ENCODE data around the gene SFT2D2. TPM values are rescaled to one million over a fixed set of nuclear protein-coding genes. Genes with fewer than 3 reads are reported as not detected.

Gene SFT2D2
- total RNA-seq, 2 donors from 2014 or later: 32.5 to 34.3 TPM

DNA sequence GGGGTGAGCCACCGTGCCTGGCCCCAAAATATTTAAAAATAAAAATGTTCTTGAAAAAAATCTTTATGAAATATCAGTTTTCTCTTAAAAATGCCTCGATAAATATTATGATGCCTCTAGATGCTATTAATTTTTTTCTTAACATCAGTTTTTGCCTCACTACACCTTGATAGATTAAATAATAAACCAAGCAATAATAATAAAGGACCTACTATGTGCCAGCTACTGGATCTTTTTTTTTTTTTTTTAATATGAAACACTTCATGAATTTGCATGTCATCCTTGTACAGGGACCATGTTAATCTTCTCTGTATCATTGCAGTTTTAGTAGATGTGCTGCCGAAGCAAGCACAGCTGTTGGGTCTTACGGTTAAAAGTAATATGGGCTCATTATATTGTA, 37.3 kb downstream of the SFT2D2 start:
- no peak overlapping the region for H3K27ac ChIP-seq (ENCODE audit: low read depth, low read length)
- TF ChIP-seq, protein P1, sequence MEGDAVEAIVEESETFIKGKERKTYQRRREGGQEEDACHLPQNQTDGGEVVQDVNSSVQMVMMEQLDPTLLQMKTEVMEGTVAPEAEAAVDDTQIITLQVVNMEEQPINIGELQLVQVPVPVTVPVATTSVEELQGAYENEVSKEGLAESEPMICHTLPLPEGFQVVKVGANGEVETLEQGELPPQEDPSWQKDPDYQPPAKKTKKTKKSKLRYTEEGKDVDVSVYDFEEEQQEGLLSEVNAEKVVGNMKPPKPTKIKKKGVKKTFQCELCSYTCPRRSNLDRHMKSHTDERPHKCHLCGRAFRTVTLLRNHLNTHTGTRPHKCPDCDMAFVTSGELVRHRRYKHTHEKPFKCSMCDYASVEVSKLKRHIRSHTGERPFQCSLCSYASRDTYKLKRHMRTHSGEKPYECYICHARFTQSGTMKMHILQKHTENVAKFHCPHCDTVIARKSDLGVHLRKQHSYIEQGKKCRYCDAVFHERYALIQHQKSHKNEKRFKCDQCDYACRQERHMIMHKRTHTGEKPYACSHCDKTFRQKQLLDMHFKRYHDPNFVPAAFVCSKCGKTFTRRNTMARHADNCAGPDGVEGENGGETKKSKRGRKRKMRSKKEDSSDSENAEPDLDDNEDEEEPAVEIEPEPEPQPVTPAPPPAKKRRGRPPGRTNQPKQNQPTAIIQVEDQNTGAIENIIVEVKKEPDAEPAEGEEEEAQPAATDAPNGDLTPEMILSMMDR (conservative IDR thresholded peaks at IDR 0.05): no peak
- H3K9me3 ChIP-seq (ENCODE audit: control insufficient read depth, low read length): peaks cover 7% of the 10 kb centered on the region
- H3K9me3 Mint-ChIP-seq: peaks cover 1% of the 10 kb centered on the region
- H3K36me3 Mint-ChIP-seq (ENCODE audit: low read depth): peaks cover 31% of the 10 kb centered on the region
- H3K27me3 ChIP-seq (ENCODE audit: control insufficient read depth, insufficient read depth, low read length, poor library complexity, severe bottlenecking): no peaks in the 10 kb centered on the region
- H3K4me3 Mint-ChIP-seq: no peak overlapping the region
- no peaks in the 10 kb centered on the region for H3K4me1 ChIP-seq (ENCODE audit: control insufficient read depth, insufficient read depth, low read length)
- no peak for DNase-seq
- peaks cover 7% of the 10 kb centered on the region for H3K4me1 Mint-ChIP-seq
- no peak overlapping the region for H3K4me3 ChIP-seq (ENCODE audit: low read length)
- WGBS, 2 experiments (ENCODE audit: insufficient coverage in 1 of 2, insufficient read length in 1 of 2): 95 to 100% methylated on average over 1 to 3 of the region's 4 CpGs
- H3K36me3 ChIP-seq (ENCODE audit: control insufficient read depth, insufficient read depth, low read length): peaks cover 5% of the 10 kb centered on the region
- no peak overlapping the region for H3K27ac Mint-ChIP-seq
- no peak overlapping the region for H3K9ac ChIP-seq (ENCODE audit: extremely low read depth, low read length, poor library complexity, severe bottlenecking)
- no peaks in the 10 kb centered on the region for H3K27me3 Mint-ChIP-seq (ENCODE audit: insufficient read depth)

DNA sequence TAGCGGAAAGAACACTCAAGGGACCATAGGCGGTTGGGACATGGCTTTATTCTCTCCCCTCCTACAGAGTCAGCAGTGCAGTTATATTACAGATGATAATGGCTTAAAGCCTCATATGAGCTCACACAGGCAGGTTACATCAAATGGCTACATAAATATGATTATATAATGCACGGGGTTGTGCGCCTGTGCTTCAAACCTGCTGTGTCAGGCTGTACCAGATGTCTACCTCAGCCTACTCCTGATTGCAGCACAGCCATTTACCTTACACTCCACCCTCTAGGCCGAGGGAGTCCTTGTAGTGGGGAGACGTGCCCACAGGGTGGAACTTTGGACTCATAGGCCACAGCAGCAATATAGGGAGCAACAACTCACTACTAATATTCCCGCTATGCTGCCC, 38.5 kb downstream of the SFT2D2 start:
- Histone ChIP-seq H3K27ac (ENCODE audit: low read depth, low read length) (no peak overlapping the region), H3K9me3 (ENCODE audit: control insufficient read depth, low read length) (peaks cover 6% of the 10 kb centered on the region), H3K4me3 (ENCODE audit: low read length) (no peak overlapping the region), H3K4me1 (ENCODE audit: control insufficient read depth, insufficient read depth, low read length) (no peaks in the 10 kb centered on the region), H3K9ac (ENCODE audit: extremely low read depth, low read length, poor library complexity, severe bottlenecking) (no peak overlapping the region), H3K36me3 (ENCODE audit: control insufficient read depth, insufficient read depth, low read length) (peaks cover 5% of the 10 kb centered on the region), H3K27me3 (ENCODE audit: control insufficient read depth, insufficient read depth, low read length, poor library complexity, severe bottlenecking) (no peaks in the 10 kb centered on the region)
- TF ChIP-seq, protein P1 (conservative IDR thresholded peaks at IDR 0.05): no peak
- Mint-ChIP-seq H3K27me3 (ENCODE audit: insufficient read depth) (no peaks in the 10 kb centered on the region), H3K4me1 (peaks cover 7% of the 10 kb centered on the region), H3K36me3 (ENCODE audit: low read depth) (peaks cover 26% of the 10 kb centered on the region), H3K4me3 (no peak overlapping the region), H3K9me3 (no peaks in the 10 kb centered on the region), H3K27ac (no peak overlapping the region)
- no peak for DNase-seq
- WGBS, 2 experiments (ENCODE audit: insufficient coverage in 1 of 2, insufficient read length in 1 of 2): 93 to 95% methylated on average over 6 to 7 of the region's 7 CpGs

DNA sequence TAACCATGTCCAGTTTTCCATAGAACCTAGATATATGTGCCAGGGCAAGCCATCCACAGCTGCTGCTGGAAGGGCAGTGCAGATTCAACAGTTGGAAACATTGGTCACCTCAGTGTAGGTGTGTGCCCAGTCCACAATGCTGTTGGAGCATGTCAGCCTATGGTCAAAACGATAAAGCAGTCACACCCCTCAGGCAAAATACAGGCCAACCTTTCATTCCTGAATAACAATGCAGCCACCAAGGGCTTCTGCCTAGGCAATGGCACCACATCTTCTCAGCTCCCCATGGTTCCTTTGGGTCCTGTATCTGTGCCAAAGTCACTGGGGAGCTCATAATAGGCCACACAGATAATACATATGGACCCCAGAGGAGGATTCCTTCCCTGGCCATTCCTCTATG, 39.8 kb downstream of the SFT2D2 start:
- DNase-seq: no peak
- TF ChIP-seq, protein P1 (conservative IDR thresholded peaks at IDR 0.05): no peak
- H3K9me3 Mint-ChIP-seq: no peaks in the 10 kb centered on the region
- no peak overlapping the region for H3K27ac Mint-ChIP-seq
- Histone ChIP-seq H3K36me3 (ENCODE audit: control insufficient read depth, insufficient read depth, low read length) (peaks cover 5% of the 10 kb centered on the region), H3K27ac (ENCODE audit: low read depth, low read length) (no peak overlapping the region), H3K4me3 (ENCODE audit: low read length) (no peak overlapping the region), H3K27me3 (ENCODE audit: control insufficient read depth, insufficient read depth, low read length, poor library complexity, severe bottlenecking) (no peaks in the 10 kb centered on the region), H3K4me1 (ENCODE audit: control insufficient read depth, insufficient read depth, low read length) (no peaks in the 10 kb centered on the region), H3K9ac (ENCODE audit: extremely low read depth, low read length, poor library complexity, severe bottlenecking) (no peak overlapping the region), H3K9me3 (ENCODE audit: control insufficient read depth, low read length) (peaks cover 6% of the 10 kb centered on the region)
- no peaks in the 10 kb centered on the region for H3K4me1 Mint-ChIP-seq
- 81 to 100% methylated on average over 1 of the region's 1 CpG for WGBS, 2 experiments (ENCODE audit: insufficient coverage in 1 of 2, insufficient read length in 1 of 2)
- H3K4me3 Mint-ChIP-seq: no peak overlapping the region
- no peaks in the 10 kb centered on the region for H3K27me3 Mint-ChIP-seq (ENCODE audit: insufficient read depth)
- peaks cover 26% of the 10 kb centered on the region for H3K36me3 Mint-ChIP-seq (ENCODE audit: low read depth)
